ENCODE measurements around the gene PEX11G. TPM values are rescaled to one million over a fixed set of nuclear protein-coding genes. Genes with fewer than 3 reads are reported as not detected.

Gene PEX11G
- total and polyA plus RNA-seq, 10 donors: 2.3 to 9.6 (median 4.6) TPM

DNA sequence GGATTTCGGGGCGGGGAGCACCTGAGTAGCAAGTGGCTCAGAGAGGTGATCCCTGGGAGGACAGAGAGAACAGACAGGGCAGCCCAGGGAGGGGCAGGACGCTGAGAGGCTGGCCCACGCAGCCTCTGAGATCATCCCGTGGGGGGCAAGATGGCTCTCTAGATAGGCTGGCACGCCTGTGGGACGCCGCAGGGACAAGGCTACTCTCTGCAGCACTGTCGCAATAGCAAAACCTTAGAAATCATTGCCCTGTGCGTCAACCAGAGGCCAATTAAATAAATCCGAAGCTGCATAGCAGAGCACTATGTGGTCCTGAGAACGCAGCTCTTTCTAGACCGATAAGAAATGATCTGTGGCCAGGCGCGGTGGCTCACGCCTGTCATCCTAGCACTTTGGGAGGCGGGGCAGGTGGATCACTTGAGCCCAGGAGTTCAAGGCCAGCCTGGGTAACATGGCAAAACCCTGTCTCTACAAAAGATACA lies 5.1 kb downstream of the PEX11G start:
- H3K4me3 ChIP-seq: no peak overlapping the region
- 74 to 83% (median 76%) methylated on average over 17 of the region's 17 CpGs for WGBS, 5 donors
- H3K9me3 ChIP-seq: no peaks in the 10 kb centered on the region
- intact Hi-C loops (cut with DNase I; ENCODE audit: low total_unique reads): no loop called here
- TF ChIP-seq POLR2A (IDR thresholded peaks at IDR 0.05): no peak
- no peak for DNase-seq
- peaks cover 0 to 33% (median 22%) of the 10 kb centered on the region in 6 donors for H3K4me1 ChIP-seq
- H3K27me3 ChIP-seq (replicated peaks in 1 of 7): no peaks in the 10 kb centered on the region
- no peaks in the 10 kb centered on the region for H3K36me3 ChIP-seq
- H3K27ac ChIP-seq: peak overlapping the region in 5 of 8 donors; percentile 30 to 70 (median 44)

DNA sequence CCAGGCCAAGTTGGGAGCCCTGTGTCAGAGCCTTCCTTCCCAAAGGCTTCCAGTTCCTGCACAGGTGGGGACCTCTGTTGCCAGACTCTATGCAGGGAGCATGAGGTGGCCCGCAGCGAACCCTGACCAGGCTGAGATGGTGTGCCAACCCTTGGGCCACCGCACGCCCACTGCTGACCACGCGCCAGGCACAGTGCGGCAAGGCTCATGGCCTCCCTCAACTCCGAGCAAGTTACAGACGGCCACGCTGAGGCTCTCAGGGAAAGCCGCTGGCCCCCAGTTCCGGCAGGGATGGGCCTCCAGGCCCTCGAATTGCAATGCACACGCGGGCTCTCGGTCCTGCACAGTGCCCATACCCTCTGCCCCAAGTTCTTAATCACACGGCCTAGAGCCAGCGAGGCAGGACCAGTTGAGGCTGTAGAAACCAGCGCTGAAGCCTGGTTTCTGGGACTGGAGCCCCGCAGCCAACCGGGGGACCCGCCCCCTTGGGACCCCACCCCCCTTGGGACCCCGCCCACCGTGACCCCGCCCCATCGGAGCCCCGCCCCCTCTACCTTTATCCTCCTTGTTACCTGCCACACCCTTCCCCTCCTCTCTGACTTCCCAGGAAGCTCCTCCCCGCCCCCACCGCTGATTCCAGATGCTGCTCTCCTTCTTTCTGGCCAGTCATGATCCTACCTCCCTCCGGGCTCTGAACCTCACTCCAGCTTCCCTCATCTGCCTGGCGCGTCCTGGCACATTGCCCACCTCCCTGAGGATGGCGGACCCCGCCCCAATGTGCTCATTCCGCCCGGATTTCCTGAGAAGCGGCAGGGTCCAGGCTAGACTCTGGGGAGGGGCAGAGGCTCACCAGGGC lies 6.0 kb downstream of the PEX11G start:
- no peaks in the 10 kb centered on the region for H3K27me3 ChIP-seq (replicated peaks in 1 of 7)
- no peak for DNase-seq
- TF ChIP-seq POLR2AphosphoS5 (IDR thresholded peaks at IDR 0.05) (peak in 2 of 3 donors; percentile 58 to 61), POLR2A (IDR thresholded peaks at IDR 0.05) (no peak)
- TF ChIP-seq, protein P1, sequence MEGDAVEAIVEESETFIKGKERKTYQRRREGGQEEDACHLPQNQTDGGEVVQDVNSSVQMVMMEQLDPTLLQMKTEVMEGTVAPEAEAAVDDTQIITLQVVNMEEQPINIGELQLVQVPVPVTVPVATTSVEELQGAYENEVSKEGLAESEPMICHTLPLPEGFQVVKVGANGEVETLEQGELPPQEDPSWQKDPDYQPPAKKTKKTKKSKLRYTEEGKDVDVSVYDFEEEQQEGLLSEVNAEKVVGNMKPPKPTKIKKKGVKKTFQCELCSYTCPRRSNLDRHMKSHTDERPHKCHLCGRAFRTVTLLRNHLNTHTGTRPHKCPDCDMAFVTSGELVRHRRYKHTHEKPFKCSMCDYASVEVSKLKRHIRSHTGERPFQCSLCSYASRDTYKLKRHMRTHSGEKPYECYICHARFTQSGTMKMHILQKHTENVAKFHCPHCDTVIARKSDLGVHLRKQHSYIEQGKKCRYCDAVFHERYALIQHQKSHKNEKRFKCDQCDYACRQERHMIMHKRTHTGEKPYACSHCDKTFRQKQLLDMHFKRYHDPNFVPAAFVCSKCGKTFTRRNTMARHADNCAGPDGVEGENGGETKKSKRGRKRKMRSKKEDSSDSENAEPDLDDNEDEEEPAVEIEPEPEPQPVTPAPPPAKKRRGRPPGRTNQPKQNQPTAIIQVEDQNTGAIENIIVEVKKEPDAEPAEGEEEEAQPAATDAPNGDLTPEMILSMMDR (IDR thresholded peaks at IDR 0.05 in 8 of 11, conservative IDR thresholded peaks at IDR 0.05 in 3 of 11): no peak
- H3K4me3 ChIP-seq: no peak overlapping the region
- WGBS, 5 donors: 20 to 39% (median 35%) methylated on average over 13 to 37 of the region's 37 CpGs
- no peaks in the 10 kb centered on the region for H3K9me3 ChIP-seq
- H3K27ac ChIP-seq: peak overlapping the region in 4 of 8 donors; percentile 30 to 70 (median 53)
- peaks cover 0 to 23% (median 15%) of the 10 kb centered on the region in 6 donors for H3K4me1 ChIP-seq
- intact Hi-C loops (cut with DNase I; ENCODE audit: low total_unique reads): no loop called here
- no peaks in the 10 kb centered on the region for H3K36me3 ChIP-seq

DNA sequence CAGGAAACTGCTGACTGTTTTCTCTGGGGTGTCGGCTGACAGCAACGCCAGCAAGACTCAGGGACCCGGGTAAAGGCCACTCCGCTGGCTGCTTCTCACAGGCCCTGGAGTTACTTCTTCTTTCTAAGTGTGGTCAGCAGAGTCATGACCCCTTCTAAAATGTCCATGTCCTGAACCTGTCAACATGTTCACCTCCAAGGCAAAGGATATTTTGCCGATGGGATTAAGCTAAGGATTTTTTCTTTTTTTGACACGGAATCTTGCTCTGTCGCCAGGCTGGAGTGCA lies 7.9 kb downstream of the PEX11G start:
- DNase-seq: no peak
- 74 to 77% (median 76%) methylated on average over 7 of the region's 7 CpGs for WGBS, 5 donors
- intact Hi-C loops (cut with DNase I; ENCODE audit: low total_unique reads): no loop called here

DNA sequence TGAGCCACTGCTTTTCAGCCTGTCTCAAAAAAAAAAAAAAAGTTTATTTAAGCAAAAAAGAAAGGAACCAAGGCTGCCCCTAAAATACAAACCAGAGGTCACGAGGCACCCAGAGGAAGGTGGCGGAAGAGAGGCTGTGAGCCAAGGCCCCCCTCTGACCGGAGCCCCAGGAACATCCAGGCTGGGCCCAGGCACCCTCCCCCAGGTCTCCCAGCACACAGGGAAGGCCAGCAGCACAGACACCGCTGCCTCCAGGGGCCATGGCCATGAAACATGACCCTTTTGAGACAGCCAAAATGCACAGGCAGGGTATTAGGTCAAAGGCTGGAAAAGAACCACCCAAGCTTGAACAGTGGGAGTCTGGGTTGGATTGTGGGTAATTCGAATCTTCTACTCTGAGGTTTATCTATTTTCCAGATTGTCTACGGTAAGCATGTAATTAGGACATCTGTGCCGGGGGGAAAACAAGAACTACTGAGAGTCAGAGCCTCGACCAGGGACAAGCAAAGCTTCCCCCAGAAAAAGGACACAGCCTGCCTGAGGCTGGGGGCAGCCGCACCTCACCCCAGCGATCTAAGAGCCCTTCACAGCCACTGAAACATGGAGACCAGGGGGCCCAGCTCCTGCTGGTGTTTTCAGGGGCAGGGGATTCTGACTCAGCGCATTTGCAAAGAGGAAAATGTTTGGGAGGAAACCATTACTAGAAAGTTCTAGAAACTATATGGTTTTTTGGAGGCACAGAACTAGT lies 8.4 kb downstream of the PEX11G start:
- intact Hi-C loops (cut with DNase I; ENCODE audit: low total_unique reads): no loop called here
- no peak for DNase-seq
- no peaks in the 10 kb centered on the region for H3K9me3 ChIP-seq
- TF ChIP-seq, protein P1 (IDR thresholded peaks at IDR 0.05 in 8 of 11, conservative IDR thresholded peaks at IDR 0.05 in 3 of 11): no peak
- peak; percentile 45 to 70 (median 67) for TF ChIP-seq POLR2AphosphoS5 (IDR thresholded peaks at IDR 0.05)
- 66 to 75% (median 72%) methylated on average over 11 of the region's 11 CpGs for whole genome bisulfite sequencing, 5 donors
- H3K27ac ChIP-seq: peak overlapping the region in 7 of 8 donors; percentile 8 to 73 (median 65)
- H3K27me3 ChIP-seq (replicated peaks in 1 of 7): no peaks in the 10 kb centered on the region
- no peak overlapping the region for H3K4me3 ChIP-seq
- H3K36me3 ChIP-seq: peaks cover 0 to 5% (median 0%) of the 10 kb centered on the region in 6 donors
- H3K4me1 ChIP-seq: peaks cover 0 to 23% (median 15%) of the 10 kb centered on the region in 6 donors

More for the DNA sequence above, 7.9 kb downstream of the PEX11G start:
- Histone ChIP-seq H3K4me1 (peaks cover 0 to 23% (median 15%) of the 10 kb centered on the region in 6 donors), H3K27me3 (replicated peaks in 1 of 7) (no peaks in the 10 kb centered on the region), H3K36me3 (peaks cover 0 to 5% (median 0%) of the 10 kb centered on the region in 6 donors), H3K4me3 (no peak overlapping the region), H3K9me3 (no peaks in the 10 kb centered on the region), H3K27ac (peak overlapping the region in 5 of 8 donors; percentile 53 to 73 (median 70))
- TF ChIP-seq POLR2A (IDR thresholded peaks at IDR 0.05) (no peak), POLR2AphosphoS5 (IDR thresholded peaks at IDR 0.05) (no peak)
- TF ChIP-seq, protein P1 (IDR thresholded peaks at IDR 0.05 in 8 of 11, conservative IDR thresholded peaks at IDR 0.05 in 3 of 11): no peak

All from spleen (tissue), 11 donors.